GM10248 (cell line): ENCODE results near the gene ZBTB38.

Experiments used
- CTCF ChIA-PET: fragments of 300-600 bp; sonication (Branson Sonifier 250); formaldehyde crosslinking; extraction: SDS; loops from one replicate; lab custom pipeline; 2021; ENCODE audit warnings: antibody characterized with exemption; lab: Yijun Ruan, JAX
- POLR2A ChIA-PET: fragments of 350-650 bp; sonication (Branson Sonifier 250); formaldehyde crosslinking; extraction: SDS; loops from one replicate; lab custom pipeline; 2020; ENCODE audit warnings: antibody characterized with exemption; lab: Yijun Ruan, JAX
- DNase-seq: peaks from one replicate; pipeline ENCODE4 v3.0.0; 2012; ENCODE audit errors: extremely low spot score
- TF ChIP-seq, protein P1 (sequence below): IDR thresholded peaks from 2 replicates; pipeline ENCODE4 v1.5.1; 2012; ENCODE audit warnings: mild to moderate bottlenecking, low read depth; ENCODE audit errors: extremely low read depth, missing control alignments, control extremely low read depth

ZBTB38 gene

DNA sequence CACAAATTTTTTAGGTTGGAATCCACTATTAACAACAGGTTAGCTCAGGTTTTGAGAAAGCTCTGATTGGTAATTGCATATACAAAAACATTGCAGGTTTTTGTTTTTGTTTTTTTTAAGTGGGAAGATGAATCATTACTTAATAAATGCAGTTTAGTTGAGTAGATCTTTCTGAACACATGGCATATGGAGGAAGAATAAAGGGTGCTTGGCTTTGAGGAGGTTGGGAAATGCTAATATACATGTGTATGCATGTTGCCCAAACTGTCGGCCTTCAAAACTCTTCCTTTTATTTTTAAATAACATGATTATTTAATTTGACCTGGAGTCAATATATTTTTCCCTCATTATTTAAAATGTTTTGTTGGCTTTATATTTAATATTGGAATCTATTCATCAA is 32.8 kb downstream of the ZBTB38 start:
- CTCF ChIA-PET, result interaction anchor here (0.7 to 2.3 kb wide), 9 partner anchors 12 to 89 kb away, joined by 3 to 10 read pairs (median 4); no protein-coding TSS in a partner anchor
- TF ChIP-seq, protein P1, sequence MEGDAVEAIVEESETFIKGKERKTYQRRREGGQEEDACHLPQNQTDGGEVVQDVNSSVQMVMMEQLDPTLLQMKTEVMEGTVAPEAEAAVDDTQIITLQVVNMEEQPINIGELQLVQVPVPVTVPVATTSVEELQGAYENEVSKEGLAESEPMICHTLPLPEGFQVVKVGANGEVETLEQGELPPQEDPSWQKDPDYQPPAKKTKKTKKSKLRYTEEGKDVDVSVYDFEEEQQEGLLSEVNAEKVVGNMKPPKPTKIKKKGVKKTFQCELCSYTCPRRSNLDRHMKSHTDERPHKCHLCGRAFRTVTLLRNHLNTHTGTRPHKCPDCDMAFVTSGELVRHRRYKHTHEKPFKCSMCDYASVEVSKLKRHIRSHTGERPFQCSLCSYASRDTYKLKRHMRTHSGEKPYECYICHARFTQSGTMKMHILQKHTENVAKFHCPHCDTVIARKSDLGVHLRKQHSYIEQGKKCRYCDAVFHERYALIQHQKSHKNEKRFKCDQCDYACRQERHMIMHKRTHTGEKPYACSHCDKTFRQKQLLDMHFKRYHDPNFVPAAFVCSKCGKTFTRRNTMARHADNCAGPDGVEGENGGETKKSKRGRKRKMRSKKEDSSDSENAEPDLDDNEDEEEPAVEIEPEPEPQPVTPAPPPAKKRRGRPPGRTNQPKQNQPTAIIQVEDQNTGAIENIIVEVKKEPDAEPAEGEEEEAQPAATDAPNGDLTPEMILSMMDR, result no peak
- POLR2A ChIA-PET, result interaction anchor here (0.6 to 0.8 kb wide), 2 partner anchors 9 to 28 kb away, joined by 3 to 4 read pairs; no protein-coding TSS in a partner anchor
- DNase-seq, result no peak

DNA sequence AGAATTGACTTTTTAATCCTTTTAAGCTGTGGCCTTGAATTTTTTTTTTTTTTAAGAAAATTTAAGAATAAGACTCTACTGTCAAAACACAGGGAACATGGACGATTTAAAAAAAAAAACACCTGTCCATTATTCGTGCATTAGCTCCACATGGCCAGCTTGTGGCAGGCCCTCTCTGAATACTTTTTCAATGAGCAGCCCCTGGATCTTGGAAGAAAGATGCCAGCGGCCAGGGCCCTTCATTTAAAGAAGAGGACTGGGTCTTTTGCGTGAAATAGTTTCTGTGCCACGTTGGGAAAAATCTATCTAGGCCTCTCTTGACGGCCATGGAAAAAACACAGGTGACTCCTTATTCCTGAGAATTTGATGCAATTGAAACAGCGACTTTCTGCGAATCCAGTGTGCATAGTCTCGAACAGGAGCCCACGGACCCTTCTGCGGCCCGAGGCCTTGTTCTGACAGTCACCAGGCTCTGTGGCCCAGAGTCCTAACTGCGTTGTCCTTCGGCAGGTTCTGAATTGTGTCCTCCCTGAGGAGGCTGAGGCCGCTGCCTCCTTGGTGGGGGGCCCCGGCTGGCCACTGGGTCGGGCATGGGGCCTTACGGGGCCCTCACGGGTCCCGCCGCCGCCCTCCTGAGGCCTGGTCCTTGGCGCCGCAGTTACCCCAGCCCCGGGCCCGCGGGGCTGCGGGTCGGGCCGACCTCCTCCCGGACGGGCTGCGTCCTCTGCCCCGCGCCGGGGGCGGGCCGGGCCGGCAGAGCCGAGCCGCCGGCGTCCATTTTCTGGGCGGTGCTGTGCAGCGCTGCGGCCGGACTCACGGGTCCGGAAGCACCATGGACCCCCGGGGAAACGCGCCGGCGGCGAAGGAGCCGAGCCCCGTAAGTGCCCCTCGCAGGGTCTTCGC is 33.5 kb downstream of the ZBTB38 start:
- peak; percentile 71 for DNase-seq
- POLR2A ChIA-PET, result interaction anchor here (0.8 kb wide), 1 partner anchor 9 kb away, joined by 4 read pairs; no protein-coding TSS in a partner anchor
- CTCF ChIA-PET, result interaction anchor here (0.8 to 3.6 kb wide), 7 partner anchors 16 to 90 kb away, joined by 3 to 17 read pairs (median 6); no protein-coding TSS in a partner anchor
- TF ChIP-seq, protein P1, result no peak

- CTCF ChIA-PET, result interaction anchor here (1.8 to 3.6 kb wide), 4 partner anchors 9 to 42 kb away, joined by 6 to 17 read pairs (median 12); no protein-coding TSS in a partner anchor
- peak; percentile 43 for DNase-seq
- TF ChIP-seq, protein P1, result no peak
- POLR2A ChIA-PET, result interaction anchor here (0.5 kb wide), 1 partner anchor 68 kb away, joined by 3 read pairs; no protein-coding TSS in a partner anchor
Observed at GRCh38 chr3:141402476-141403171, 34.3 kb downstream of the ZBTB38 start.

- no peak for DNase-seq
- CTCF ChIA-PET, result interaction anchor here (0.8 to 3.6 kb wide), 13 partner anchors 10 to 92 kb away, joined by 3 to 17 read pairs (median 5); no protein-coding TSS in a partner anchor
- TF ChIP-seq, protein P1, result no peak
- POLR2A ChIA-PET, result no interaction called here
Observed at GRCh38 chr3:141403576-141403975, 35.3 kb downstream of the ZBTB38 start.

DNA sequence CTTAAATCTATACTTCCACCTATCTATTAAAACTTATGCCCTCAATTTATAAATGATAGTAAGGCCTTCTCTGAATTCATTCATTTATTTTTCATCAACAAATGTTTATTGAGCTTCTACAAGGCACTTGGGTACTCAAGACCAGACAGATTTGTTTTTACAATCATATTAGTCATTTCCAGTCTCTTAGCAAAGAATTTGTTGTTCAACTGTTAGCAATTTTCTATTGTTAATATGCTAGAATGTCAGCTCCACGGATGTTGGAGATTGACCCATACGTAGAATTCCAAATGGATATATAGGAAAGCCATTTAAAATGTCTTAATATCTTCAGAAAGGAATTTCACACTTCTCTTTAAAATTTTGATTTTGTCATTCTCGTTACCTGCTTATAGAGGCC is 36.7 kb downstream of the ZBTB38 start:
- POLR2A ChIA-PET, result no interaction called here
- DNase-seq, result no peak
- TF ChIP-seq, protein P1, result no peak
- CTCF ChIA-PET, result interaction anchor here (0.7 to 3.6 kb wide), 9 partner anchors 12 to 93 kb away, joined by 3 to 19 read pairs (median 8); no protein-coding TSS in a partner anchor

- CTCF ChIA-PET, result interaction anchor here (1.4 to 3.6 kb wide), 5 partner anchors 17 to 45 kb away, joined by 3 to 19 read pairs (median 17); no protein-coding TSS in a partner anchor
- no peak for DNase-seq
- POLR2A ChIA-PET, result no interaction called here
- TF ChIP-seq, protein P1, result no peak
Observed at GRCh38 chr3:141405591-141405990, 37.3 kb downstream of the ZBTB38 start.
